ENCODE results near the gene LY9.

Gene LY9

DNA sequence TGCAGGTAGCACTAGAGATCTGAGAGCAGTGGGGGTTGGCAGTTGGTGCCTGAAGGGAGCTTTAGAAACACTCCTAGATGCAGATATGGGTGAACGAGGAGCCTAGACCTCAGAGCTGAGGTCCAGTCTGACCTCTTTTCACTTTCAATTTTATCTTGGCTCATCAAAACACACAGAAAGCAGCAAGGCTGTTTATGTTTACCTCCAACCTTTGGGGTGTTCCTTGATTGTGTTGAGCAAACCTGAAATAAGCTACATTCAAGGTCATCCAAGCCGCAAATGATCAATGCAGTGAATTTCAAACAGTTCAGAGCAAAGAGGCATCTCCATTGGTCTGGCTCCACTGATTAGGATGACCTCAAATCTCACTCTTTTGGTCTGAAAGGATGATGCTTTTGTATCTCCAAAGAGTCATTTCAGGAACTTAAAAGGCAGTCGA, 1.3 kb downstream of the LY9 start:
- no peak overlapping the region for H3K4me3 ChIP-seq (ENCODE audit: severe bottlenecking)
- no peaks in the 10 kb centered on the region for H3K36me3 ChIP-seq (ENCODE audit: low read depth)
- ATAC-seq (ENCODE audit: low read depth) (no peak), DNase-seq (ENCODE audit: low spot score) (no peak)
- H3K27ac ChIP-seq (ENCODE audit: poor library complexity, severe bottlenecking) = no peak overlapping the region
- no peaks in the 10 kb centered on the region for H3K4me1 ChIP-seq (ENCODE audit: insufficient read depth, poor library complexity, severe bottlenecking)
- H3K9me3 ChIP-seq (ENCODE audit: severe bottlenecking) = no peaks in the 10 kb centered on the region
- TF ChIP-seq CTCF (IDR thresholded peaks at IDR 0.05; ENCODE audit: poor library complexity, severe bottlenecking) = no peak
- H3K27me3 ChIP-seq (ENCODE audit: insufficient read depth, poor library complexity, severe bottlenecking) = no peaks in the 10 kb centered on the region

GRCh38 chr1:160797861-160798273, 1.9 kb downstream of the LY9 start:
- peak; percentile 79 for ATAC-seq (ENCODE audit: low read depth)
- no peak overlapping the region for H3K27ac ChIP-seq (ENCODE audit: poor library complexity, severe bottlenecking)
- H3K4me1 ChIP-seq (ENCODE audit: insufficient read depth, poor library complexity, severe bottlenecking) = no peaks in the 10 kb centered on the region

DNA sequence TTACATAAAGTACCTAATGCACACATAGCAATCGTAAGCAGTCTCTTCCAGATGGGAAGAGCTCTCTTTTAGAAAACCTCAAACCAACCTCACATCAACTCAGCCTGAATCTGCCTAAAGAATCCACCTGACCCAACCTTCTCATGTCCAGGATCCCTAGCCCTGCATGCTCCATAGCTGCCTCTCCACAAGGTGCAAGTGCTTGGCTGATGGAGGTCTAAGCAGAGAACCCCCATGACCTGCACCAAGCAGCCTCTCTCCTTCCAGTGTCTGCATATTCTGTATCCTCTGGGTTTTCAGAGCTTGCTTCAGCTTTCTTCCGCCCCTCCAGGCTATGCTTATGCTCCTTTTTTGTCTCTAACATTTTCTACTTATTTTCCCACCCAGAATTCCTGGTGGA, 2.5 kb downstream of the LY9 start:
- TF ChIP-seq CTCF (IDR thresholded peaks at IDR 0.05; ENCODE audit: poor library complexity, severe bottlenecking) = no peak
- ATAC-seq (ENCODE audit: low read depth) (no peak), DNase-seq (ENCODE audit: low spot score) (no peak)
- Histone ChIP-seq H3K27ac (ENCODE audit: poor library complexity, severe bottlenecking) (no peak overlapping the region), H3K9me3 (ENCODE audit: severe bottlenecking) (no peaks in the 10 kb centered on the region), H3K4me1 (ENCODE audit: insufficient read depth, poor library complexity, severe bottlenecking) (no peaks in the 10 kb centered on the region), H3K36me3 (ENCODE audit: low read depth) (no peaks in the 10 kb centered on the region), H3K4me3 (ENCODE audit: severe bottlenecking) (no peak overlapping the region), H3K27me3 (ENCODE audit: insufficient read depth, poor library complexity, severe bottlenecking) (no peaks in the 10 kb centered on the region)

More at GRCh38 chr1:160797861-160798273, 1.9 kb downstream of the LY9 start:
- TF ChIP-seq CTCF (IDR thresholded peaks at IDR 0.05; ENCODE audit: poor library complexity, severe bottlenecking) = no peak
- no peaks in the 10 kb centered on the region for H3K9me3 ChIP-seq (ENCODE audit: severe bottlenecking)
- no peak for DNase-seq (ENCODE audit: low spot score)
- H3K27me3 ChIP-seq (ENCODE audit: insufficient read depth, poor library complexity, severe bottlenecking) = no peaks in the 10 kb centered on the region
- H3K4me3 ChIP-seq (ENCODE audit: severe bottlenecking) = no peak overlapping the region
- H3K36me3 ChIP-seq (ENCODE audit: low read depth) = no peaks in the 10 kb centered on the region

GRCh38 chr1:160799641-160800040, 3.7 kb downstream of the LY9 start:
- DNase-seq (ENCODE audit: low spot score) (no peak), ATAC-seq (ENCODE audit: low read depth) (no peak)
- no peaks in the 10 kb centered on the region for H3K9me3 ChIP-seq (ENCODE audit: severe bottlenecking)
- no peaks in the 10 kb centered on the region for H3K36me3 ChIP-seq (ENCODE audit: low read depth)
- no peak for TF ChIP-seq CTCF (IDR thresholded peaks at IDR 0.05; ENCODE audit: poor library complexity, severe bottlenecking)
- no peak overlapping the region for H3K27ac ChIP-seq (ENCODE audit: poor library complexity, severe bottlenecking)
- H3K27me3 ChIP-seq (ENCODE audit: insufficient read depth, poor library complexity, severe bottlenecking) = no peaks in the 10 kb centered on the region
- no peaks in the 10 kb centered on the region for H3K4me1 ChIP-seq (ENCODE audit: insufficient read depth, poor library complexity, severe bottlenecking)
- no peak overlapping the region for H3K4me3 ChIP-seq (ENCODE audit: severe bottlenecking)

GRCh38 chr1:160800142-160800541, 4.2 kb downstream of the LY9 start:
- Histone ChIP-seq H3K27ac (ENCODE audit: poor library complexity, severe bottlenecking) (no peak overlapping the region), H3K4me3 (ENCODE audit: severe bottlenecking) (no peak overlapping the region), H3K4me1 (ENCODE audit: insufficient read depth, poor library complexity, severe bottlenecking) (no peaks in the 10 kb centered on the region), H3K36me3 (ENCODE audit: low read depth) (no peaks in the 10 kb centered on the region), H3K27me3 (ENCODE audit: insufficient read depth, poor library complexity, severe bottlenecking) (no peaks in the 10 kb centered on the region), H3K9me3 (ENCODE audit: severe bottlenecking) (no peaks in the 10 kb centered on the region)
- no peak for DNase-seq (ENCODE audit: low spot score)
- ATAC-seq (ENCODE audit: low read depth) = no peak
- TF ChIP-seq CTCF (IDR thresholded peaks at IDR 0.05; ENCODE audit: poor library complexity, severe bottlenecking) = no peak
